GM23338 (cell line): ENCODE data around the gene RPS5.
A peak's percentile ranks its signal among the peaks of the same experiment; 100 is the strongest.

Source experiments
- ETS1 ChIP-seq: IDR thresholded peaks from 2 replicates; pipeline ENCODE4 v1.6.1; 2016; ENCODE audit warnings: antibody characterized with exemption
- EZH2 ChIP-seq: fragments of 200-600 bp; sonication (generic); IDR thresholded peaks from one replicate; pipeline ENCODE4 v1.8.0; 2017; ENCODE audit warnings: antibody characterized with exemption, mild to moderate bottlenecking, low read depth; ENCODE audit not compliant: unreplicated experiment
- EZH2phosphoT487 ChIP-seq: fragments of 200-600 bp; sonication (generic); IDR thresholded peaks from one replicate; pipeline ENCODE4 v1.8.1; 2018; ENCODE audit warnings: antibody characterized with exemption; ENCODE audit not compliant: unreplicated experiment
- JUNB ChIP-seq: IDR thresholded peaks from one replicate; pipeline ENCODE4 v1.6.1; 2016; ENCODE audit warnings: antibody characterized with exemption; ENCODE audit not compliant: unreplicated experiment
- POLR2AphosphoS5 ChIP-seq: IDR thresholded peaks from 2 replicates; pipeline ENCODE4 v1.6.1; 2016; ENCODE audit warnings: antibody characterized with exemption, low read depth
- TF ChIP-seq, protein P1 (sequence below), 2 experiments: fragments of 200-600 bp in 1 of 2; sonication (generic) in 1 of 2; conservative IDR thresholded peaks; 2 replicates each; pipeline versions ENCODE4 v1.5.1 to v1.6.1; 2016 to 2017; ENCODE audit warnings: antibody characterized with exemption in 2 of 2, low read depth in 2 of 2, mild to moderate bottlenecking in 2 of 2, moderate library complexity in 1 of 2

DNA sequence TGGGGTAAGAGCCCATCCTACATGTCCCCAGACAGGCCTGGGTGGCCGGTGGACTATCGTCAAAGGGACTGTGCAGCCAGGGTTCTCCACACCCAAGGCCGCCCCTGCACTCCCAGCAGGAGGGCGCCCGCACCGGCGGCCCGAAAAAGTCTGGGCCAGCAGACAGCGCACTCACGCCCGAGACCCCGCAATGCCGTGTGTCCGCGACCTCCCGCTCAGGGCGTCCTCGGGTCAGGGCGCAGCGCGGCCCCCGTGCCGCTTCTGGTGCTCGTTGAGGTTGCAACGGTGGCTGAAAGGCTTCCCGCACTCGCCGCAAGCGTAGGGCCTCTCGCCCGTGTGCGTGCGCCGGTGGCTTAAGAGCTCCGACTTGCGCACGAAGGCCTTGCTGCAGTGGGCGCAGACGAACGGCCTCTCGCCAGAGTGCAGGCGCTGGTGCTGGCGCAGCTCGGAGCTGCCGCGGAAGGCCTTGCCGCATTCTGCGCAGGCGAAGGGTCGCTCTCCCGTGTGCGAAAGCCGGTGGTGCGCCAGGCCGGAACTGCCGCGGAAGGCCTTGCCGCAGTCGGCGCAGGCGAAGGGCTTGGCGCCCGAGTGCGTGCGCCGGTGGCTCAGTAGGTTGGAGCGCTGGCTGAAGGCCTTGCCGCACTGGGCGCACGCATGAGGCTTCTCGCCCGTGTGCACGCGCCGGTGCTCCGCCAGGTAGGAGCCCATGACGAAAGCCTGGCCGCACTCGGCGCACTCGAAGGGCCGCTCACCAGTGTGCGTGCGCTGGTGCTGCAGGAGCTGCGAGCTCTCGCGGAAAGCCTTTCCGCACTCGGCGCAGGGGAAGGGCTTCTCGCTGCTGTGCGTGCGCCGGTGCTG is 30.9 kb upstream of the RPS5 start:
- TF ChIP-seq, protein P1, sequence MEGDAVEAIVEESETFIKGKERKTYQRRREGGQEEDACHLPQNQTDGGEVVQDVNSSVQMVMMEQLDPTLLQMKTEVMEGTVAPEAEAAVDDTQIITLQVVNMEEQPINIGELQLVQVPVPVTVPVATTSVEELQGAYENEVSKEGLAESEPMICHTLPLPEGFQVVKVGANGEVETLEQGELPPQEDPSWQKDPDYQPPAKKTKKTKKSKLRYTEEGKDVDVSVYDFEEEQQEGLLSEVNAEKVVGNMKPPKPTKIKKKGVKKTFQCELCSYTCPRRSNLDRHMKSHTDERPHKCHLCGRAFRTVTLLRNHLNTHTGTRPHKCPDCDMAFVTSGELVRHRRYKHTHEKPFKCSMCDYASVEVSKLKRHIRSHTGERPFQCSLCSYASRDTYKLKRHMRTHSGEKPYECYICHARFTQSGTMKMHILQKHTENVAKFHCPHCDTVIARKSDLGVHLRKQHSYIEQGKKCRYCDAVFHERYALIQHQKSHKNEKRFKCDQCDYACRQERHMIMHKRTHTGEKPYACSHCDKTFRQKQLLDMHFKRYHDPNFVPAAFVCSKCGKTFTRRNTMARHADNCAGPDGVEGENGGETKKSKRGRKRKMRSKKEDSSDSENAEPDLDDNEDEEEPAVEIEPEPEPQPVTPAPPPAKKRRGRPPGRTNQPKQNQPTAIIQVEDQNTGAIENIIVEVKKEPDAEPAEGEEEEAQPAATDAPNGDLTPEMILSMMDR (conservative IDR thresholded peaks at IDR 0.05; ENCODE audit: low read depth in 2 of 2), result no peak
- no peak for TF ChIP-seq ETS1
- TF ChIP-seq EZH2phosphoT487, result no peak
- no peak for TF ChIP-seq JUNB
- no peak for TF ChIP-seq EZH2
- TF ChIP-seq POLR2AphosphoS5, result 0 out of 2 replicates have a peak, but pooled peaks have one; percentile 15
